Small intestine (tissue), 7 donors: ENCODE data around the gene EXOC4. TPM values are rescaled to one million over a fixed set of nuclear protein-coding genes. Genes with fewer than 3 reads are reported as not detected.

Experiments used
- DNase-seq, 2 donors: peaks; one replicate each; pipeline versions ENCODE4 v3.0.0 to v3.0.0-alpha.2; 2013
- FAIRE-seq: peaks from 2 replicates; lab custom pipeline; 2012; peaks lifted over from hg19 to GRCh38; lab: Jason Lieb, UNC
- H3K27ac ChIP-seq, 3 donors: one replicate each; pipeline ENCODE4 v1.5.1; 2013; ENCODE audit warnings: low read length in 2 of 3, mild to moderate bottlenecking in 2 of 3, control low read depth in 1 of 3, inconsistent platforms in 1 of 3, low read depth in 1 of 3, moderate library complexity in 1 of 3
- H3K27me3 ChIP-seq, 3 donors: one replicate each; pipeline ENCODE4 v1.6.1; 2013; ENCODE audit warnings: low read length in 3 of 3, inconsistent platforms in 1 of 3; ENCODE audit not compliant: control insufficient read depth in 3 of 3, insufficient read depth in 3 of 3
- H3K36me3 ChIP-seq, 3 donors: one replicate each; pipeline ENCODE4 v1.6.1; 2013; ENCODE audit warnings: low read length in 3 of 3, inconsistent platforms in 1 of 3, low read depth in 1 of 3, mild to moderate bottlenecking in 1 of 3, moderate library complexity in 1 of 3; ENCODE audit not compliant: control insufficient read depth in 3 of 3, insufficient read depth in 2 of 3
- H3K4me1 ChIP-seq, 3 donors: one replicate each; pipeline ENCODE4 v1.6.1; 2013; ENCODE audit warnings: low read length in 2 of 3, inconsistent platforms in 1 of 3, low read depth in 1 of 3, mild to moderate bottlenecking in 1 of 3, moderate library complexity in 1 of 3; ENCODE audit not compliant: control insufficient read depth in 3 of 3, insufficient read depth in 2 of 3
- H3K4me3 ChIP-seq, 3 donors: one replicate each; pipeline ENCODE4 v1.5.1; 2013; ENCODE audit warnings: low read length in 3 of 3, control low read depth in 1 of 3, inconsistent platforms in 1 of 3, low read depth in 1 of 3, mild to moderate bottlenecking in 1 of 3, moderate library complexity in 1 of 3
- H3K9me3 ChIP-seq, 2 donors: one replicate each; pipeline ENCODE4 v1.6.1; 2013; ENCODE audit warnings: low read depth in 1 of 2, low read length in 1 of 2; ENCODE audit not compliant: control insufficient read depth in 2 of 2, insufficient read depth in 1 of 2
- WGBS, 3 donors: extraction: QIAGEN DNeasy Blood & Tissue Kit; methylation state at CpG; one replicate each; pipeline ENCODE4 v1.1.7; 2013; 5-methylcytosine and 5-hydroxymethylcytosine counted together
- polyA plus RNA-seq, 4 donors: library from polyadenylated mRNA; stranded (reverse) in 3 of 4; unstranded in 1 of 4; fragments of 200-250 nt in 3 of 4; fragments of 120-200 nt in 1 of 4; gene quantifications; one replicate each; pipeline versions ENCODE4 v1.2.1 to v1.2.3, GENCODE V29; 2013
- donor health status: healthy with polysubstance abuse.
- donor health status: control.
- donor health status: control.
- donor health status: Bipolar disorder and iron deficiency.
- donor health status: healthy.

EXOC4 gene
- polyA plus RNA-seq, 4 donors: 10.5 to 46.8 (median 18.8) TPM

- FAIRE-seq (no peak), DNase-seq (no peak)
- Histone ChIP-seq H3K4me1 (no peaks in the 10 kb centered on the region), H3K4me3 (no peak overlapping the region), H3K36me3 (no peaks in the 10 kb centered on the region), H3K27ac (no peak overlapping the region), H3K27me3 (no peaks in the 10 kb centered on the region), H3K9me3 (no peaks in the 10 kb centered on the region)
- WGBS, 3 donors: 69 to 76% (median 72%) methylated on average over 4 of the region's 4 CpGs
These were observed 17.7 kb upstream of the EXOC4 start for GRCh38 chr7:133234961-133235875.

GRCh38 chr7:133237545-133237944, 15.3 kb upstream of the EXOC4 start:
- DNase-seq (no peak), FAIRE-seq (no peak)
- Histone ChIP-seq H3K27me3 (peaks cover 0 to 2% (median 2%) of the 10 kb centered on the region in 3 donors), H3K9me3 (no peaks in the 10 kb centered on the region), H3K27ac (no peak overlapping the region), H3K4me1 (no peaks in the 10 kb centered on the region), H3K4me3 (no peak overlapping the region), H3K36me3 (no peaks in the 10 kb centered on the region)
- 74 to 82% (median 74%) methylated on average over 3 of the region's 3 CpGs for WGBS, 3 donors

- WGBS, 3 donors: 64 to 78% (median 69%) methylated on average over 3 of the region's 3 CpGs
- Histone ChIP-seq H3K9me3 (no peaks in the 10 kb centered on the region), H3K4me3 (no peak overlapping the region), H3K4me1 (no peaks in the 10 kb centered on the region), H3K27me3 (peaks cover 0 to 4% (median 2%) of the 10 kb centered on the region in 3 donors), H3K36me3 (no peaks in the 10 kb centered on the region), H3K27ac (no peak overlapping the region)
- no peak for FAIRE-seq
- no peak for DNase-seq
These were observed 12.6 kb upstream of the EXOC4 start for GRCh38 chr7:133240302-133240701.

- Histone ChIP-seq H3K4me1 (no peaks in the 10 kb centered on the region), H3K27ac (no peak overlapping the region), H3K36me3 (no peaks in the 10 kb centered on the region), H3K27me3 (peaks cover 0 to 4% (median 2%) of the 10 kb centered on the region in 3 donors), H3K4me3 (no peak overlapping the region), H3K9me3 (no peaks in the 10 kb centered on the region)
- DNase-seq (no peak), FAIRE-seq (no peak)
- 87 to 92% (median 91%) methylated on average over 2 of the region's 2 CpGs for WGBS, 3 donors
These were observed 6.3 kb upstream of the EXOC4 start for GRCh38 chr7:133246558-133246957.

GRCh38 chr7:133248901-133249300, 4.0 kb upstream of the EXOC4 start:
- no peaks in the 10 kb centered on the region for H3K9me3 ChIP-seq
- no peak overlapping the region for H3K27ac ChIP-seq
- no peaks in the 10 kb centered on the region for H3K36me3 ChIP-seq
- 97 to 100% (median 100%) methylated on average over 2 of the region's 2 CpGs for WGBS, 3 donors
- no peak for DNase-seq
- no peak for FAIRE-seq
- H3K4me3 ChIP-seq: no peak overlapping the region
- H3K27me3 ChIP-seq: peaks cover 0 to 2% (median 0%) of the 10 kb centered on the region in 3 donors
- H3K4me1 ChIP-seq: peaks cover 0 to under 1% (median 0%) of the 10 kb centered on the region in 3 donors

- no peak overlapping the region for H3K27ac ChIP-seq
- H3K27me3 ChIP-seq: no peaks in the 10 kb centered on the region
- 65 to 70% (median 67%) methylated on average over 3 of the region's 3 CpGs for WGBS, 3 donors
- DNase-seq (no peak), FAIRE-seq (no peak)
- peaks cover 0 to 2% (median 0%) of the 10 kb centered on the region in 3 donors for H3K36me3 ChIP-seq
- H3K4me3 ChIP-seq: no peak overlapping the region
- no peaks in the 10 kb centered on the region for H3K9me3 ChIP-seq
- peaks cover 0 to 3% (median 0%) of the 10 kb centered on the region in 3 donors for H3K4me1 ChIP-seq
These were observed 396 bp upstream of the EXOC4 start for GRCh38 chr7:133252506-133252857.

- Histone ChIP-seq H3K27me3 (no peaks in the 10 kb centered on the region), H3K27ac (peak overlapping the region in 2 of 3 donors; percentile 68 to 80), H3K4me3 (peak overlapping the region; percentile 65 to 99 (median 83)), H3K36me3 (peaks cover 0 to 2% (median 0%) of the 10 kb centered on the region in 3 donors), H3K4me1 (peaks cover 0 to 3% (median 0%) of the 10 kb centered on the region in 3 donors), H3K9me3 (no peaks in the 10 kb centered on the region)
- FAIRE-seq (no peak), DNase-seq (peak; percentile 36 to 67)
- 3 to 8% (median 6%) methylated on average over 7 of the region's 7 CpGs for WGBS, 3 donors
These were observed 619 bp downstream of the EXOC4 start for GRCh38 chr7:133253519-133253875.

GRCh38 chr7:133255486-133255885, 2.6 kb downstream of the EXOC4 start:
- H3K4me1 ChIP-seq: peaks cover 0 to 3% (median 0%) of the 10 kb centered on the region in 3 donors
- H3K9me3 ChIP-seq: no peaks in the 10 kb centered on the region
- FAIRE-seq: no peak
- peaks cover 0 to 2% (median 0%) of the 10 kb centered on the region in 3 donors for H3K36me3 ChIP-seq
- WGBS, 3 donors: 85 to 98% (median 92%) methylated on average over 2 of the region's 2 CpGs
- DNase-seq: no peak
- H3K27me3 ChIP-seq: no peaks in the 10 kb centered on the region
- H3K4me3 ChIP-seq: no peak overlapping the region
- H3K27ac ChIP-seq: no peak overlapping the region
